ENCODE data around the gene POMT1.

- TF ChIP-seq CTCF (IDR thresholded peaks at IDR 0.05; ENCODE audit: low read depth, low read length), result no peak
- no peak for TF ChIP-seq EZH2phosphoT487 (IDR thresholded peaks at IDR 0.05; ENCODE audit: low read depth)
Measured at GRCh38 chr9:131567910-131568309, 65.2 kb downstream of the POMT1 start.
